HG03571 (cell line): ENCODE results near the gene GHRH.

Source experiments
- ATAC-seq: cut with Tn5 transposase; IDR thresholded peaks from one replicate; pipeline ENCODE4 v1.9.1; 2021; ENCODE audit not compliant: unreplicated experiment

GHRH gene

GRCh38 chr20:37209661-37210314, 51.8 kb downstream of the GHRH start:
- no peak for ATAC-seq

- no peak for ATAC-seq
These were observed 52.4 kb downstream of the GHRH start for GRCh38 chr20:37209193-37209592.

GRCh38 chr20:37207171-37207570, 54.4 kb downstream of the GHRH start:
- no peak for ATAC-seq

- no peak for ATAC-seq
These were observed 55.8 kb downstream of the GHRH start for GRCh38 chr20:37205794-37206193.

DNA sequence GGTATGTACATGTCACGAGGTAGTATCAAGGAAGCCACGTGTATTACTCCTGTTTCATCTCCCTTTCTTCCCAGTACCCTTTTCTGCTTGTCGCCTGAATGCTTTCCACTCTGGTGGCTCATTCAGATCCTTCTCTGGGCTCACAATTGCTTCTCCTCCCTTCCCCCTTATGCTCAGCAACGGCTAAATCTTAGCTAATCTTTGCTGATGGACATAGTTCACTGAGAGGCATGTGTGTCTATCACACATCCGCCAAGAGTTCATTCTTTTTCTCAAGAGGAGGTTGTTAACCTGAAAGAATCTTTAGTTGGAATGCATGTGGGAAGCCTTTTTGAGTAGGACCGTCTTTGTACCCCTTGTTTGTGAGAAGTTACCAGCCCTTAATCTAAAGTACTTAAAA, 56.5 kb downstream of the GHRH start:
- ATAC-seq: no peak

DNA sequence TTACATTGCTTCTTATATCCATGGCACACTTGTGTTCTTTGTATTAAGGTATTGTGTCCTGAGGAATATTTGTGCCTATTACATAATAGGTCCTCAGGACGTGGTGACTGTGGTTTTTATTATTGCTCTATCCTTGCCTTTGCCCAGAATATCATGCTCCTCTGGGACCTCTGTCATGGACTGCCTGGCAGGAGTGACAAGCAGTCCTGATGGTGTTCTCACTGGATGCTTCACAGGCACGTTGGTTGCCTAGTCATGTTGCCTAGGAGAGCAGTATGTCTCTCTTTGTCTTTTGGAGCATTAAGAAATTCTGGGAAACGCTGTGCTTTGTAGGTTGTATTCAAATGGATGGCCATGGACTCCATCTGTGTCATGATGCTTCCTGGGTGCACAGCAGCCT, 57.6 kb downstream of the GHRH start:
- ATAC-seq: no peak

GRCh38 chr20:37202267-37202943, 59.2 kb downstream of the GHRH start:
- no peak for ATAC-seq

- ATAC-seq: no peak
These were observed 59.8 kb downstream of the GHRH start for GRCh38 chr20:37201827-37202162.
